GM23338 (cell line): Measurements from ENCODE around the gene DHX30. TPM values are rescaled to one million over a fixed set of nuclear protein-coding genes. Genes with fewer than 3 reads are reported as not detected.

ENCODE experiments used
- ATAC-seq: fragments of 200-7000 bp; cut with Tn5 transposase; 3 replicates; pipeline ENCODE4 v1.9.1; 2020
- DNase-seq: peaks from one replicate; pipeline ENCODE4 v3.0.0-alpha.2; 2015; ENCODE audit warnings: low spot score
- H2AFZ ChIP-seq: fragments of 200-600 bp; sonication (generic); 2 replicates; pipeline ENCODE4 v1.8.0; 2016; ENCODE audit warnings: antibody characterized with exemption, mild to moderate bottlenecking, moderate library complexity
- H3F3A ChIP-seq: fragments of 200-600 bp; sonication (generic); replicated peaks from 2 replicates; pipeline ENCODE4 v1.8.0; 2017; ENCODE audit warnings: antibody characterized with exemption, mixed run types, low read depth
- H3K27ac ChIP-seq: fragments of 200-600 bp; sonication (generic); 2 replicates; pipeline ENCODE4 v1.6.1; 2016; ENCODE audit warnings: low read depth
- H3K27me3 ChIP-seq: fragments of 200-600 bp; sonication (generic); 2 replicates; pipeline ENCODE4 v1.8.0; 2016; ENCODE audit warnings: mild to moderate bottlenecking, mixed run types, moderate library complexity; ENCODE audit not compliant: insufficient read depth
- H3K36me3 ChIP-seq: fragments of 200-600 bp; sonication (generic); 2 replicates; pipeline ENCODE4 v1.8.0; 2016; ENCODE audit warnings: mild to moderate bottlenecking; ENCODE audit not compliant: insufficient read depth
- H3K4me1 ChIP-seq: fragments of 200-600 bp; sonication (generic); 2 replicates; pipeline ENCODE4 v1.8.0; 2016; ENCODE audit warnings: mild to moderate bottlenecking, moderate library complexity; ENCODE audit not compliant: insufficient read depth
- H3K4me2 ChIP-seq: fragments of 200-600 bp; sonication (generic); 2 replicates; pipeline ENCODE4 v1.7.1; 2017; ENCODE audit warnings: mixed run types
- H3K4me3 ChIP-seq: fragments of 200-600 bp; sonication (generic); 2 replicates; pipeline ENCODE4 v1.6.1; 2016; ENCODE audit warnings: mixed run types
- H3K79me2 ChIP-seq: fragments of 200-600 bp; sonication (generic); replicated peaks from 2 replicates; pipeline ENCODE4 v1.8.0; 2017; ENCODE audit warnings: mild to moderate bottlenecking; ENCODE audit not compliant: insufficient read depth
- H3K9me2 ChIP-seq: fragments of 200-600 bp; sonication (generic); 2 replicates; pipeline ENCODE4 v1.8.0; 2017; ENCODE audit not compliant: insufficient read depth
- H4K20me1 ChIP-seq: fragments of 200-600 bp; sonication (generic); replicated peaks from 2 replicates; pipeline ENCODE4 v1.8.0; 2017; ENCODE audit warnings: mild to moderate bottlenecking; ENCODE audit not compliant: insufficient read depth
- H3K27ac Mint-ChIP-seq: 2 replicates; pipeline ENCODE4 v1.8.0; 2020; ENCODE audit warnings: inconsistent platforms, mild to moderate bottlenecking, moderate library complexity, mixed read lengths
- H3K27me3 Mint-ChIP-seq: 3 replicates; pipeline ENCODE4 v1.8.0; 2022; ENCODE audit warnings: low read depth, mild to moderate bottlenecking, moderate library complexity, mixed read lengths, inconsistent platforms; ENCODE audit not compliant: insufficient read depth, poor library complexity
- H3K36me3 Mint-ChIP-seq: 3 replicates; pipeline ENCODE4 v1.8.0; 2021; ENCODE audit warnings: low read depth, mild to moderate bottlenecking, inconsistent platforms, moderate library complexity, mixed read lengths
- H3K4me1 Mint-ChIP-seq: 3 replicates; pipeline ENCODE4 v1.8.0; 2020; ENCODE audit warnings: mild to moderate bottlenecking, inconsistent platforms, mixed read lengths
- H3K4me3 Mint-ChIP-seq: 3 replicates; pipeline ENCODE4 v1.8.0; 2021; ENCODE audit warnings: moderate library complexity, mild to moderate bottlenecking, inconsistent platforms, mixed read lengths
- H3K9me3 Mint-ChIP-seq: 3 replicates; pipeline ENCODE4 v1.8.0; 2020; ENCODE audit warnings: moderate library complexity, mild to moderate bottlenecking, inconsistent platforms, mixed read lengths
- CREB1 ChIP-seq: fragments of 250-450 bp; sonication (Bioruptor Pico); IDR thresholded peaks from 2 replicates; pipeline ENCODE4 v1.5.0; 2020; ENCODE audit warnings: low read depth, mild to moderate bottlenecking, moderate library complexity
- EZH2 ChIP-seq: fragments of 200-600 bp; sonication (generic); IDR thresholded peaks from one replicate; pipeline ENCODE4 v1.8.0; 2017; ENCODE audit warnings: antibody characterized with exemption, mild to moderate bottlenecking, low read depth; ENCODE audit not compliant: unreplicated experiment
- EZH2phosphoT487 ChIP-seq: fragments of 200-600 bp; sonication (generic); IDR thresholded peaks from one replicate; pipeline ENCODE4 v1.8.1; 2018; ENCODE audit warnings: antibody characterized with exemption; ENCODE audit not compliant: unreplicated experiment
- JUNB ChIP-seq: IDR thresholded peaks from one replicate; pipeline ENCODE4 v1.6.1; 2016; ENCODE audit warnings: antibody characterized with exemption; ENCODE audit not compliant: unreplicated experiment
- NANOG ChIP-seq: IDR thresholded peaks from 2 replicates; pipeline ENCODE4 v1.6.1; 2016; ENCODE audit warnings: antibody characterized with exemption, borderline replicate concordance
- ZNF114 ChIP-seq: fragments of 250-450 bp; sonication (Bioruptor Pico); IDR thresholded peaks from 2 replicates; pipeline ENCODE4 v1.5.0; 2020; ENCODE audit warnings: mild to moderate bottlenecking, moderate library complexity
- ZNF331 ChIP-seq: fragments of 250-450 bp; sonication (Bioruptor Pico); IDR thresholded peaks from 2 replicates; pipeline ENCODE4 v1.5.0; 2020; ENCODE audit warnings: low read depth, mild to moderate bottlenecking, moderate library complexity
- polyA plus RNA-seq: library from polyadenylated mRNA; unstranded; fragments of >200 nt; fragmentation: Nextera tagmentation; extraction: Ambion mirVana; gene quantifications from 2 replicates; pipeline ENCODE4 v1.2.1, GENCODE V29; 2016
- total RNA-seq: library from RNA; depleted of rRNA; stranded (reverse); fragments of >200 nt; shearing (Covaris generic); gene quantifications from 2 replicates; pipeline ENCODE4 v1.2.3, GENCODE V29; 2014
- TF ChIP-seq, protein P1 (sequence below), 2 experiments: fragments of 200-600 bp in 1 of 2; sonication (generic) in 1 of 2; conservative IDR thresholded peaks; 2 replicates each; pipeline versions ENCODE4 v1.5.1 to v1.6.1; 2016 to 2017; ENCODE audit warnings: antibody characterized with exemption in 2 of 2, low read depth in 2 of 2, mild to moderate bottlenecking in 2 of 2, moderate library complexity in 1 of 2
- TF ChIP-seq, protein P2 (sequence below): IDR thresholded peaks from one replicate; pipeline ENCODE4 v1.6.1; 2018; ENCODE audit warnings: antibody characterized with exemption; ENCODE audit not compliant: unreplicated experiment

Gene DHX30
- total and polyA plus RNA-seq, 2 experiments from 2014 or later, result 47.5 to 125 TPM

DNA sequence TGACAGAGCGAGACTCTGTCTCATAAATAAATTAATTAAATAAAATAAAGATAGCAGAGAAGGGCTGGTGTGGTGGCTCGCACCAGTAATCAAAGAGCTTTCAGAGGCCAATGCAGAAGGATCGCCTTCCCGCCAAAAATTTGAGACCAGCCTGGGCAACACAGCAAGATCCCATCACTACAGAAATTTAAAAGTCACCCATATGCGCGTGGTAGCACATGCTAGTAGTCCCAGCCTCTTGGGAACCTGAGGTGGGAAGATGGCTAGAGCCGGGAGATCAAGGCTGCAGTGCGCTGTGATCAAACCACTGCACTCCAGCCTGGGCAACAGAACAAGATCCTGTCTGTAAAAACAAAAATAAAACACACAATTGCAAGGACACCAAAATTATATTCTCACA, 30.9 kb upstream of the DHX30 start:
- no peak overlapping the region for H3K4me3 Mint-ChIP-seq

DNA sequence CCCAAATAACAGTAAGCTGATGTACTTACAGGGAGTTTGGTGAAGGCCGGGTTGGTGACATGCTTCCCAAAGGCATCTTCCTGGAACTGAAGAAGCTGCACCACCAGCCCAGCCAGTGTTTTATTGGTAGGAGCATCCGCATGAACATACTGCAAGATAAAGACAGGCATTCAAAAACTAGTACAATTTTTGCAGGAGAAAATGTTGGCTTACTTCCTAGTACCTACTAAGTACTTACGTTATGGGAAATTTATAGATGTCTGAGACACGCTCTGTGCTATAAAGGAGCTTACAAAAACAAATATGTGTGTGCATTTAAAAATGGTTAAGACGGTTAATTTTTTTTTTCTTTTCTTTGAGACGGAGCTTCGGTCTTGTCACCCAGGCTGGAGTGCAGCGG, 30.1 kb upstream of the DHX30 start:
- no peak for ATAC-seq
- H3K79me2 ChIP-seq, result peaks cover 100% of the 10 kb centered on the region
- H3F3A ChIP-seq, result 0 out of 2 replicates have a peak, but pooled peaks cover 8% of the 10 kb centered on the region
- DNase-seq, result no peak
- Mint-ChIP-seq H3K27me3 (no peaks in the 10 kb centered on the region), H3K36me3 (peaks cover 65% of the 10 kb centered on the region), H3K4me1 (peaks cover 4% of the 10 kb centered on the region; the same call in 1 of the 3 replicates), H3K4me3 (no peak overlapping the region), H3K27ac (no peak overlapping the region), H3K9me3 (no peaks in the 10 kb centered on the region)
- no peaks in the 10 kb centered on the region for H3K4me1 ChIP-seq
- no peaks in the 10 kb centered on the region for H3K27me3 ChIP-seq
- no peak overlapping the region; the same call in 1 of the 2 replicates for H3K27ac ChIP-seq
- no peak overlapping the region for H2AFZ ChIP-seq
- H3K4me3 ChIP-seq, result no peak overlapping the region
- H3K4me2 ChIP-seq, result no peak overlapping the region
- H3K36me3 ChIP-seq, result peaks cover 25% of the 10 kb centered on the region
- no peaks in the 10 kb centered on the region for H3K9me2 ChIP-seq
- peaks cover 75% of the 10 kb centered on the region for H4K20me1 ChIP-seq
- TF ChIP-seq, protein P1, sequence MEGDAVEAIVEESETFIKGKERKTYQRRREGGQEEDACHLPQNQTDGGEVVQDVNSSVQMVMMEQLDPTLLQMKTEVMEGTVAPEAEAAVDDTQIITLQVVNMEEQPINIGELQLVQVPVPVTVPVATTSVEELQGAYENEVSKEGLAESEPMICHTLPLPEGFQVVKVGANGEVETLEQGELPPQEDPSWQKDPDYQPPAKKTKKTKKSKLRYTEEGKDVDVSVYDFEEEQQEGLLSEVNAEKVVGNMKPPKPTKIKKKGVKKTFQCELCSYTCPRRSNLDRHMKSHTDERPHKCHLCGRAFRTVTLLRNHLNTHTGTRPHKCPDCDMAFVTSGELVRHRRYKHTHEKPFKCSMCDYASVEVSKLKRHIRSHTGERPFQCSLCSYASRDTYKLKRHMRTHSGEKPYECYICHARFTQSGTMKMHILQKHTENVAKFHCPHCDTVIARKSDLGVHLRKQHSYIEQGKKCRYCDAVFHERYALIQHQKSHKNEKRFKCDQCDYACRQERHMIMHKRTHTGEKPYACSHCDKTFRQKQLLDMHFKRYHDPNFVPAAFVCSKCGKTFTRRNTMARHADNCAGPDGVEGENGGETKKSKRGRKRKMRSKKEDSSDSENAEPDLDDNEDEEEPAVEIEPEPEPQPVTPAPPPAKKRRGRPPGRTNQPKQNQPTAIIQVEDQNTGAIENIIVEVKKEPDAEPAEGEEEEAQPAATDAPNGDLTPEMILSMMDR (conservative IDR thresholded peaks at IDR 0.05; ENCODE audit: low read depth in 2 of 2), result no peak
- TF ChIP-seq, protein P2, sequence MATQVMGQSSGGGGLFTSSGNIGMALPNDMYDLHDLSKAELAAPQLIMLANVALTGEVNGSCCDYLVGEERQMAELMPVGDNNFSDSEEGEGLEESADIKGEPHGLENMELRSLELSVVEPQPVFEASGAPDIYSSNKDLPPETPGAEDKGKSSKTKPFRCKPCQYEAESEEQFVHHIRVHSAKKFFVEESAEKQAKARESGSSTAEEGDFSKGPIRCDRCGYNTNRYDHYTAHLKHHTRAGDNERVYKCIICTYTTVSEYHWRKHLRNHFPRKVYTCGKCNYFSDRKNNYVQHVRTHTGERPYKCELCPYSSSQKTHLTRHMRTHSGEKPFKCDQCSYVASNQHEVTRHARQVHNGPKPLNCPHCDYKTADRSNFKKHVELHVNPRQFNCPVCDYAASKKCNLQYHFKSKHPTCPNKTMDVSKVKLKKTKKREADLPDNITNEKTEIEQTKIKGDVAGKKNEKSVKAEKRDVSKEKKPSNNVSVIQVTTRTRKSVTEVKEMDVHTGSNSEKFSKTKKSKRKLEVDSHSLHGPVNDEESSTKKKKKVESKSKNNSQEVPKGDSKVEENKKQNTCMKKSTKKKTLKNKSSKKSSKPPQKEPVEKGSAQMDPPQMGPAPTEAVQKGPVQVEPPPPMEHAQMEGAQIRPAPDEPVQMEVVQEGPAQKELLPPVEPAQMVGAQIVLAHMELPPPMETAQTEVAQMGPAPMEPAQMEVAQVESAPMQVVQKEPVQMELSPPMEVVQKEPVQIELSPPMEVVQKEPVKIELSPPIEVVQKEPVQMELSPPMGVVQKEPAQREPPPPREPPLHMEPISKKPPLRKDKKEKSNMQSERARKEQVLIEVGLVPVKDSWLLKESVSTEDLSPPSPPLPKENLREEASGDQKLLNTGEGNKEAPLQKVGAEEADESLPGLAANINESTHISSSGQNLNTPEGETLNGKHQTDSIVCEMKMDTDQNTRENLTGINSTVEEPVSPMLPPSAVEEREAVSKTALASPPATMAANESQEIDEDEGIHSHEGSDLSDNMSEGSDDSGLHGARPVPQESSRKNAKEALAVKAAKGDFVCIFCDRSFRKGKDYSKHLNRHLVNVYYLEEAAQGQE, result no peak
- TF ChIP-seq ZNF331 (CRISPR knock-in tag) (no peak), CREB1 (CRISPR knock-in tag) (no peak), JUNB (no peak), ZNF114 (no peak), EZH2phosphoT487 (no peak)

More for the DNA sequence above, 30.9 kb upstream of the DHX30 start:
- H2AFZ ChIP-seq, result no peak overlapping the region
- no peak overlapping the region for H3K4me2 ChIP-seq
- no peak overlapping the region for H3K4me3 ChIP-seq
- H3K9me2 ChIP-seq, result no peaks in the 10 kb centered on the region
- H3K36me3 ChIP-seq, result peaks cover 25% of the 10 kb centered on the region
- peaks cover 67% of the 10 kb centered on the region for H3K36me3 Mint-ChIP-seq
- no peak overlapping the region for H3K27ac ChIP-seq
- peaks cover 4% of the 10 kb centered on the region; the same call in 1 of the 3 replicates for H3K4me1 Mint-ChIP-seq
- H3K27me3 Mint-ChIP-seq, result no peaks in the 10 kb centered on the region
- H4K20me1 ChIP-seq, result peaks cover 71% of the 10 kb centered on the region
- no peak overlapping the region for H3K27ac Mint-ChIP-seq
- H3K27me3 ChIP-seq, result no peaks in the 10 kb centered on the region
- H3K79me2 ChIP-seq, result peaks cover 100% of the 10 kb centered on the region
- DNase-seq (no peak), ATAC-seq (no peak)
- no peaks in the 10 kb centered on the region for H3K4me1 ChIP-seq
- no peak for TF ChIP-seq EZH2phosphoT487
- TF ChIP-seq NANOG, result no peak
- no peak for TF ChIP-seq ZNF114
- no peak for TF ChIP-seq EZH2
- TF ChIP-seq, protein P1 (conservative IDR thresholded peaks at IDR 0.05; ENCODE audit: low read depth in 2 of 2), result no peak
- H3K9me3 Mint-ChIP-seq, result no peaks in the 10 kb centered on the region
- 0 out of 2 replicates have a peak, but pooled peaks cover 8% of the 10 kb centered on the region for H3F3A ChIP-seq
